Measurements from ENCODE around the gene MYO1E.

The MYO1E gene

DNA sequence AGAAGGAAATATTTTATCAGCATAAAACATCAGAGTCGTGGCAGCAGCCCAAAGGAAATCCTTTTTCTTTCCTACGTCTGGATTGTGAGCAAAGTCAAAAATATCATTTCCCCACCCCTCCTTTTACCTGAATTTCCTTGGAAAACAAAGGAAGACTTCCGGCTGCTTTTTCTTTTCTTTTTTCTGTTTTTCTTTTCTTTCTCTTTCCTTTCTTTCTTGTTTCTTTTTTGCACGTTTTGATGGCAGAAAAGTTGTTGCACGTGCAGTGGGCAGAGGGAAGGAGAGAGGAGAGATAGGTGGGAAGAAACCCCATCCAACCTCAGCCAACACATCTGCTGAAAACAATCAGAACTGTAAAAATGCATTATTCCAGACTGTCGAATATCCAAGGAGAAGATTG lies 544 bp upstream of the MYO1E start:
- peak overlapping the region; percentile 80 for H3K4me3 ChIP-seq (ENCODE audit: insufficient read depth, low read length, poor library complexity, severe bottlenecking)
- peak overlapping the region; percentile 100 for H3K4me2 ChIP-seq (ENCODE audit: low read depth, low read length, poor library complexity, severe bottlenecking)
- peak overlapping the region; percentile 92 for H3K27ac ChIP-seq (ENCODE audit: low read depth, low read length)
- no peaks in the 10 kb centered on the region for H3K9me2 ChIP-seq (replicated peaks; ENCODE audit: insufficient read depth, low read length)
- no peaks in the 10 kb centered on the region for H3K9me3 ChIP-seq (ENCODE audit: insufficient read depth, low read length)
- H3K79me2 ChIP-seq (ENCODE audit: insufficient read depth, low read length), result peaks cover 92% of the 10 kb centered on the region
- peak overlapping the region; percentile 92 for H3K9ac ChIP-seq (ENCODE audit: low read length)
- H2AFZ ChIP-seq (ENCODE audit: low read depth, low read length, severe bottlenecking), result no peak overlapping the region
- H3K27me3 ChIP-seq (ENCODE audit: low read length), result no peaks in the 10 kb centered on the region
- H4K20me1 ChIP-seq (ENCODE audit: low read depth, low read length), result 0 out of 2 replicates have a peak, but pooled peaks cover 8% of the 10 kb centered on the region
- peaks cover 11% of the 10 kb centered on the region for H3K36me3 ChIP-seq (ENCODE audit: low read length)
- TF ChIP-seq, protein P1, sequence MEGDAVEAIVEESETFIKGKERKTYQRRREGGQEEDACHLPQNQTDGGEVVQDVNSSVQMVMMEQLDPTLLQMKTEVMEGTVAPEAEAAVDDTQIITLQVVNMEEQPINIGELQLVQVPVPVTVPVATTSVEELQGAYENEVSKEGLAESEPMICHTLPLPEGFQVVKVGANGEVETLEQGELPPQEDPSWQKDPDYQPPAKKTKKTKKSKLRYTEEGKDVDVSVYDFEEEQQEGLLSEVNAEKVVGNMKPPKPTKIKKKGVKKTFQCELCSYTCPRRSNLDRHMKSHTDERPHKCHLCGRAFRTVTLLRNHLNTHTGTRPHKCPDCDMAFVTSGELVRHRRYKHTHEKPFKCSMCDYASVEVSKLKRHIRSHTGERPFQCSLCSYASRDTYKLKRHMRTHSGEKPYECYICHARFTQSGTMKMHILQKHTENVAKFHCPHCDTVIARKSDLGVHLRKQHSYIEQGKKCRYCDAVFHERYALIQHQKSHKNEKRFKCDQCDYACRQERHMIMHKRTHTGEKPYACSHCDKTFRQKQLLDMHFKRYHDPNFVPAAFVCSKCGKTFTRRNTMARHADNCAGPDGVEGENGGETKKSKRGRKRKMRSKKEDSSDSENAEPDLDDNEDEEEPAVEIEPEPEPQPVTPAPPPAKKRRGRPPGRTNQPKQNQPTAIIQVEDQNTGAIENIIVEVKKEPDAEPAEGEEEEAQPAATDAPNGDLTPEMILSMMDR (IDR thresholded peaks at IDR 0.05; ENCODE audit: insufficient read depth, low read length, poor library complexity, severe bottlenecking), result no peak
- no peak for TF ChIP-seq EZH2phosphoT487 (conservative IDR thresholded peaks at IDR 0.05; ENCODE audit: low read length)
- peaks cover 57% of the 10 kb centered on the region for H3F3A ChIP-seq (ENCODE audit: insufficient read depth)

DNA sequence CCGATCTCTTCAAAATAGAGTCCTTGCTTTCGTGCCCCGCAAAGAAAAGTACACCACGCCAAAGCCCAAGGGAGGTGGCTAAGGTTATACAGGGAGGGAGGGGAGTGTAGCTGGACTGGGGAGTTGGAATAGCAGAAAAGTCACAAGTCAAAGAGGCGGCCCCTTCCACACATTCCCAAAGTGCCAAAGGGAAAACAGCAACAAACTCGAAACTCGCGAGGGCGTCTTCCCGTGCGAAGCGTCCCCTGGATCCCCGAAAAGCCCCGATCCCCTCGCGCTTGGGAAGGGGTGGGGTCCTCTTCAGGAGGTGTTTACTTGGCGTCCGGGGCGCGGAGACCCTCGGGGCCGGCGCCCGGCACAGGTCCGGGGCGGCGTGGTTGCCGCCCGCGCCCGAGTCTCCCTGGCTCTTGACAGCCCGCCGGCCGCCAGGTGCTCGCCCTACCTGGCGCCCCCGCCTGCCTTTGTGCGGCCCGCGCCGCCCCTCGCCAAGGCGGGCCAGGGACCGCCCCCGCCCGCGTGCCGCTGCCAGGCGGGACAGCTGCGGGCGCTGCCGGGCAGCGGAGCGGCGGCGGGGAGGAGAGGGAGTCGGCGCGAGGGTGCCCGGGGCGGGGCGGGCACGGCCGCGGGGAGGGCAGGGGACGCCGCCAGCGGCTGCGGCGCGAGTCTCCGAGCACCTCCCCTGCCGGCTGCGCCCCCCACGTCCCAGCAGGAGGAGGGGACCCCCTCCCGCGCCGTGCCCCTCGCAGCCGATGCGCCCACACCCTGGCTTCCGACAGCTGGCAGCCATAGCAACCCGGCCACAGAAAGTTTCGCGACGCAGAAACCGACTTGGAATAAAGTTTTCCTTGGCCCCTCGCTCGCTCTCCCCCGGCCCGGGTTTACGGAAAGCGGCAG lies 966 bp downstream of the MYO1E start:
- Histone ChIP-seq H3K4me2 (ENCODE audit: low read depth, low read length, poor library complexity, severe bottlenecking) (peak overlapping the region; percentile 100), H2AFZ (ENCODE audit: low read depth, low read length, severe bottlenecking) (no peak overlapping the region), H3K27ac (ENCODE audit: low read depth, low read length) (peak overlapping the region; percentile 92), H3K9me2 (replicated peaks; ENCODE audit: insufficient read depth, low read length) (no peaks in the 10 kb centered on the region), H3K9ac (ENCODE audit: low read length) (peak overlapping the region; percentile 92), H3K9me3 (ENCODE audit: insufficient read depth, low read length) (no peaks in the 10 kb centered on the region), H3F3A (ENCODE audit: insufficient read depth) (peaks cover 48% of the 10 kb centered on the region), H4K20me1 (ENCODE audit: low read depth, low read length) (peaks cover 11% of the 10 kb centered on the region; the same call in 1 of the 2 replicates), H3K4me3 (ENCODE audit: insufficient read depth, low read length, poor library complexity, severe bottlenecking) (peak overlapping the region; percentile 80), H3K36me3 (ENCODE audit: low read length) (peaks cover 18% of the 10 kb centered on the region), H3K79me2 (ENCODE audit: insufficient read depth, low read length) (peaks cover 95% of the 10 kb centered on the region), H3K27me3 (ENCODE audit: low read length) (no peaks in the 10 kb centered on the region)
- TF ChIP-seq, protein P1 (IDR thresholded peaks at IDR 0.05; ENCODE audit: insufficient read depth, low read length, poor library complexity, severe bottlenecking), result no peak
- no peak for TF ChIP-seq EZH2phosphoT487 (conservative IDR thresholded peaks at IDR 0.05; ENCODE audit: low read length)

DNA sequence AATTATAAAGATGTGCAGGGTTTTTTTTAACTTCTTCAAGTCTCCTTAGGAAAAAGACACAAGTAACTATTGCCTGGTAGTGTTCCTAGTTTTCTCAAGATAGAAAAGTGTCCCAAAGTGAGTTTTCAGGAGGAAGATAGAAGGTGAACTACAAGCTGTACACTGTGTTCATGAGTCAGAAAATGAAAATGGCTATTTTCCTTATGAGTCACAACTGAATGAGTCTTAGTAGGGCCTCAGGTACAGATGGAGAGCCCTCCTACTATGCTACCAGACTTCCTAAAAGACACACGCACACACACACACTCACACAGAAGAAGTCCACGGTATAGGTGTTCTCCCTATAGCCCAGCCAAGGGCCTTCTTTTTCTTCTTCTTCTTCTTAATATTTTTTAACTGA lies 3.1 kb downstream of the MYO1E start:
- Histone ChIP-seq H3F3A (ENCODE audit: insufficient read depth) (peaks cover 42% of the 10 kb centered on the region), H2AFZ (ENCODE audit: low read depth, low read length, severe bottlenecking) (no peak overlapping the region), H3K36me3 (ENCODE audit: low read length) (peaks cover 19% of the 10 kb centered on the region), H3K9me3 (ENCODE audit: insufficient read depth, low read length) (no peaks in the 10 kb centered on the region), H3K27ac (ENCODE audit: low read depth, low read length) (peak overlapping the region; percentile 92), H3K9me2 (replicated peaks; ENCODE audit: insufficient read depth, low read length) (no peaks in the 10 kb centered on the region), H3K4me2 (ENCODE audit: low read depth, low read length, poor library complexity, severe bottlenecking) (peak overlapping the region; percentile 90), H4K20me1 (ENCODE audit: low read depth, low read length) (peaks cover 24% of the 10 kb centered on the region), H3K27me3 (ENCODE audit: low read length) (no peaks in the 10 kb centered on the region), H3K9ac (ENCODE audit: low read length) (peak overlapping the region; percentile 92), H3K79me2 (ENCODE audit: insufficient read depth, low read length) (peaks cover 98% of the 10 kb centered on the region), H3K4me3 (ENCODE audit: insufficient read depth, low read length, poor library complexity, severe bottlenecking) (peak overlapping the region; percentile 80)
- no peak for TF ChIP-seq EZH2phosphoT487 (conservative IDR thresholded peaks at IDR 0.05; ENCODE audit: low read length)
- TF ChIP-seq, protein P1 (IDR thresholded peaks at IDR 0.05; ENCODE audit: insufficient read depth, low read length, poor library complexity, severe bottlenecking), result no peak
